ENCODE results near the gene NCKAP5L.
A peak's percentile ranks its signal among the peaks of the same experiment; 100 is the strongest.

Gene NCKAP5L

DNA sequence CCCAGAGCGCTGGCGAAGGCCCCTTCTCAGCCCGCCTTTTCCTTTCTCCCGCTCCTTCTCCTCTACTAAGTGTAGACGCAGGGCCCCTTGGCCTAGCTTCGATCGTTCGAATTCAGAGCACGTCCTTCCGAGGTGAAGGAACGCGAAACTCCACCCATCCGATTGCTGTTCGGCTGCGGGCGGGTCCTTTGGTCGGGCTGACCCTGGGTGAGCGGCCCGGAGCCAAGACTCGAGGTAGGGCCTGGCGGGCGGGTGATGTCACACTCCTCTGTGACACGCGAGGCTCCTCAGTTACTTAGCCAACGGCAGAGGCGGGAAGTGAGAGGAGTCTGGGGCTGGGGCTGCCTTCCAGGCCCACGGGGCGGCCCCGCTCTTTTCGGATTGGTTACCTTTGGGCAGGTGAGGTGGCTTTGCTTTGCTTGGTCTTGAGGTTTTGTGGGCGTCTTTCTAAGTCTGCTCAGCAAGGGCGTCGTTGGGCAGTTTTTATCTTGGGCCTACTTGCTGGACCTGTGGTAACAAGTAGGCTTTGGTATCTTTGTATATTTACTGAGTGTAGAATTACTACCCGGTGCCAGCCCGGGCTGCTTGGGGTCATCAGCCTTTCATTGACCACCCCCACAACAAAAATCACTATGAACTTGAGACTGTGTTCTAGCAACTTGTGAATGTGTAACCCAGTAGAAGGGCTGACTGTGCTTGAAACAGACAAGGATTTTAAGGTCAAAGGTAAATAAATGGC lies 86.2 kb downstream of the NCKAP5L start:
- ChIA-PET CTCF (interaction anchor here (0.5 to 3.3 kb wide), 59 partner anchors 7 to 400 kb away, joined by 3 to 48 read pairs (median 6); partner anchors contain the start of genes BCDIN3D, FMNL3 and PRPF40B), POLR2A (interaction anchor here (0.7 to 1.8 kb wide), 17 partner anchors 12 to 175 kb away, joined by 3 to 11 read pairs (median 5); partner anchors contain the start of gene NCKAP5L)
- TF ChIP-seq CTCF (IDR thresholded peaks at IDR 0.05; ENCODE audit: control extremely low read depth, extremely low read depth, low read depth, missing control alignments), result no peak
- peak; percentile 81 for DNase-seq (ENCODE audit: extremely low spot score)
